AG09309 (cell line): Measurements from ENCODE around the gene APPL2.
"Not testable (repeated sequence)": the region's sequence is repeated elsewhere in the genome, so short reads cannot be mapped to it uniquely, and the experiment has no call there.

ENCODE experiments used
- DNase-seq: peaks from one replicate; pipeline ENCODE4 v3.0.0-alpha.2; 2010; ENCODE audit warnings: low read depth
- H3K4me3 ChIP-seq: 2 replicates; pipeline ENCODE4 v1.5.1; 2011; ENCODE audit warnings: mild to moderate bottlenecking, low read depth, low read length, moderate library complexity; ENCODE audit not compliant: control insufficient read depth
- TF ChIP-seq, protein P1 (sequence below): IDR thresholded peaks from 2 replicates; pipeline ENCODE4 v1.5.1; 2011; ENCODE audit warnings: mild to moderate bottlenecking, low read depth, low read length, inconsistent platforms; ENCODE audit not compliant: insufficient read depth, control insufficient read depth; ENCODE audit errors: missing control alignments

APPL2 gene

DNA sequence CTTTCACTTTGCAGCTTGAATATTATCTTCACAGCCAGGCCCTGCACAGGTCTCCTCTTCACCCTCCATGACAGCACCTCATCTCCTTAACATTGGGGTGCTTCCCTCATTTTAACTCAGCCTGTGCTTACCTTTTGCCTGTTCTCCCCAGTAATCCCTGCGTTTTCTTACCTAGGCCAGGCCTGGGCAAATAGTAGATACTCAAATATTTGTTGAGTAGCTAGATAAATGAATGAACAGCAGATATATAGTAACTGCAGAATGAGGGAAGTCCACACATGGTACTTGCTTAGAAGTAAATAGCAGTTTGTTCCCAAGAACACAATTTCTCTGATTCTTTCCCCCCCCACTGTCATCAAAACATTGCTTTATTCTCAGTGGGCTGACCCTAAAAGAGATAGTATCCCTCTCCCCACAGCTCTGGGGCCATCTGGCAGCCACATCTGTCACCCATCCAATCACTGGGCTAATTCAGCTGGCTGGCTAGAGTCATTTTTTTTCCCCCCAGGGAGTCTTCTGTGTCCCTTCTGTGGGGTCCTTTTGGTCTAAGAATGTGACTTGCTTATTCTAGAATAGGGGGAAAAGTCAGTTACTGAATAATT lies 43.2 kb downstream of the APPL2 start:
- H3K4me3 ChIP-seq: no peak overlapping the region
- TF ChIP-seq, protein P1, sequence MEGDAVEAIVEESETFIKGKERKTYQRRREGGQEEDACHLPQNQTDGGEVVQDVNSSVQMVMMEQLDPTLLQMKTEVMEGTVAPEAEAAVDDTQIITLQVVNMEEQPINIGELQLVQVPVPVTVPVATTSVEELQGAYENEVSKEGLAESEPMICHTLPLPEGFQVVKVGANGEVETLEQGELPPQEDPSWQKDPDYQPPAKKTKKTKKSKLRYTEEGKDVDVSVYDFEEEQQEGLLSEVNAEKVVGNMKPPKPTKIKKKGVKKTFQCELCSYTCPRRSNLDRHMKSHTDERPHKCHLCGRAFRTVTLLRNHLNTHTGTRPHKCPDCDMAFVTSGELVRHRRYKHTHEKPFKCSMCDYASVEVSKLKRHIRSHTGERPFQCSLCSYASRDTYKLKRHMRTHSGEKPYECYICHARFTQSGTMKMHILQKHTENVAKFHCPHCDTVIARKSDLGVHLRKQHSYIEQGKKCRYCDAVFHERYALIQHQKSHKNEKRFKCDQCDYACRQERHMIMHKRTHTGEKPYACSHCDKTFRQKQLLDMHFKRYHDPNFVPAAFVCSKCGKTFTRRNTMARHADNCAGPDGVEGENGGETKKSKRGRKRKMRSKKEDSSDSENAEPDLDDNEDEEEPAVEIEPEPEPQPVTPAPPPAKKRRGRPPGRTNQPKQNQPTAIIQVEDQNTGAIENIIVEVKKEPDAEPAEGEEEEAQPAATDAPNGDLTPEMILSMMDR: no peak
- DNase-seq: no peak

- no peak overlapping the region for H3K4me3 ChIP-seq
- TF ChIP-seq, protein P1: no peak
- DNase-seq: no peak
These were observed 45.4 kb downstream of the APPL2 start for GRCh38 chr12:105190530-105190929.

DNA sequence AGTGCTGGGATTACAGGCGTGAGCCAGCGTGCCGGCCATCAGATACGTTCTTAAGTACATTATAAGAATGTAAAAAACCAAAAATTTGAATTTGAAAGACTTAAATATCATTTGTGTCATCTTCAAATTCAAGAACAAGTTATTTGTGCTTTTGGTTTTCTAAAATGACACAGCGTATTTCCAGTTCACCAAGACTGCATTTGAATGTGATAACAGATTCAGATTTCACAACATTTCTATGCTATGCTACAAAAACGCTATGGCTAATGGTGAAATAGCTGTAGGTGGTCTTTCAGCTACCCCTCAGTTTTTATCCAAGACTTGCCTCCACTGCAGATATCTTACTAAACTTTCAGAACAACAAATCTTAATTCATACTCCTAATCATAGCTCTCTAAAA lies 46.7 kb downstream of the APPL2 start:
- H3K4me3 ChIP-seq: no peak overlapping the region
- DNase-seq: no peak
- TF ChIP-seq, protein P1: no peak

GRCh38 chr12:105183976-105184375 lies 52.0 kb downstream of the APPL2 start:
- H3K4me3 ChIP-seq, DNase-seq: not testable (repeated sequence)

GRCh38 chr12:105183406-105183805 lies 52.6 kb downstream of the APPL2 start:
- not testable (repeated sequence) for H3K4me3 ChIP-seq, DNase-seq

- not testable (repeated sequence) for DNase-seq, H3K4me3 ChIP-seq
These were observed 56.9 kb downstream of the APPL2 start for GRCh38 chr12:105179114-105179513.

DNA sequence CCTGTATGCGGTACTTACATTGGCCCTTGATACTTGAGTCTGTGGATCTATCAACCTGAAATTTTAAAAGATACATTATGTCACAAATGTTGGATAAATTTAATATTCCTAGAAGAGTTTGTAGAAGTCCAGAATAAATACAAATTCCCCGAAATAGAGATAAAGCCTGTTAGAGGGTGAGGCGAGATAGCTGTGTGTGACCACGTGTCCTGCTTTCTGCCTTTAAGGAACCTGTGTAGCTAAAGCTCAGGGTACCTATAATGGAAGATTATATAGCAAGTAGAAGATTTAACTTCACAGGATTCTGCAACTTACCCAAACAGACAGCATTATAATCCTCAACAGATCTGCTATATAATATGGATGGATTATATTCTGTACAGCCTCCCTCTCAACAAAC lies 58.8 kb downstream of the APPL2 start:
- TF ChIP-seq, protein P1: no peak
- DNase-seq: no peak
- no peak overlapping the region for H3K4me3 ChIP-seq

- no peak overlapping the region for H3K4me3 ChIP-seq
- no peak for DNase-seq
- TF ChIP-seq, protein P1: no peak
These were observed 60.5 kb downstream of the APPL2 start for GRCh38 chr12:105175397-105175990.
